NCI-H748 (cell line): Measurements from ENCODE around the gene TNFRSF18.

Experiments used
- DNase-seq: peaks from one replicate; lab custom pipeline; 2025; ENCODE audit not compliant: unreplicated experiment; lab: John Stamatoyannopoulos, UW

Gene TNFRSF18

DNA sequence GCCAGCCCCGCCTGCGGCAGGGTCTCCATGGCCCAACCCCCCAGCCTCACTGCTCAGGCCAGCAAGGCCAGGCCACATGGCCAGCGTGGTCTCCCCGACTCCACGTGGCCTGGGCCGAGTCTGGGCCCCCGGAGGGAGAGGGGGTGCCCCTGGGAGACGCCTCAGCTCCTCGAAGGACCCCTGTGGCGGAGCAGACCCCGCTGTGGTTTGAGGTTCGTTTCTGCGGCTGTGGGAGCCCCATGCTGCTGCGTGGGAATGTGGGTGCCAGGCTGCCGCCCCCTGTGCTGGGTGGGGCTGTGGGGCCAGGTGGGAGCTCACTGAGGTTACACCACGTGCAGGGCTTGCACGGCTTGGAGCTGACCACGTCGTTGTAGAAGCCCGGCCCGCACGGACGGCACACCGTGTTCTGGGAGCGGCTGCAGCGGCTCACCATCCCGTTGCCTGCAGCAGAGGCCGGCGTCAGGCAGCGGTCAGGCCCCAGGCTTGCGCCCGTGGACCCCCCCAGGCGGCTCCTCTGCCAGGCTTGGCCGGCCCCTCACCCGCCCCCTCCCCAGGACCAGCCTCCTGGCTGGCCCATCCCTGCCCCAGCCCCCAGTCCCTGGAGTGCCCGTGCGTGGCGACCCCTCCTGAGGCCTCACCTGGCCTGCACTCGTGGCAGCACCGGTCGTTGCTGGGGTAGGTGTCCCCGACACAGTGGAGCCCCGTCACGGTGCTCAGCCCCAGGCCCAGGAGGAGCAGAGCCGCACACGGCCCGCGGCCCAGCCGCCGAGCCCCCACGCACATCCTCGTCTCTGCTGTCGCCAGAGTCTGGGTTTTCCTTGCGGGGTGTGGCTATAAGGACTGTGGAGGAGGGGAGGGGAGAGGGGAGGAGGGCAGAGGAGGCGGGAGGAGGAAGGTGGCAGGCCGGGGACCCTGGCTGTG, 7.2 kb upstream of the TNFRSF18 start, which contains the start of gene TNFRSF4:
TNFRSF4 (minus strand) TSS at position 809 of the 921 bp plus-strand sequence; CDS start at position 783, 26 bp downstream.
- DNase-seq: no peak

DNA sequence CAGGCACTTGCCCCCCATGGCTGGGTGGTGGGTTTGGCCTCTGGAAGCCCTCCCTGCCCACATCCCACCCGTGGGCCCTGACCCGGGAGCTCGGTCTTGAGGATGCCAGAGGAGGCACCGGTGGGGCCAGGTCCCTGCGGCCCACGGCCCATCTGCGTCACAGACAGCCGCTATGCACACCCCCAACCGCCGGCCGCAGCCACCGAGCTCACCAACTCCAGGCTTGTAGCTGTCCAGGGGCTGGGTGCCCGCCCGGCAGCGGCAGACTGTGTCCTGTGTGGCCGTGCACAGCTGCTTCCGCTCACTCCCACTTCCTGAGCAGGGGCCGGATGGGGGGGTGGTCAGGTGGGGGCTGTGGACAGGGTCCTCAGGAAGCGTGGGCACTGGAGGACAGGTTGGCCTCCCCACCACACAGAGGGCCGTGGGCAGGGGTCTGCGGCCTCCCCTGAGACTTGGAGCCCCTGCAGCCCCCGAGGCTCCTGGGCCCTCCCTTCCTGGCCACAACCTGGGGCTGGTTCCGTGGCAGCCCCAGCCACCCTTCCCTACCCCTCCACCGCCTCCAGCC, 6.5 kb upstream of the TNFRSF18 start:
- DNase-seq: no peak

DNA sequence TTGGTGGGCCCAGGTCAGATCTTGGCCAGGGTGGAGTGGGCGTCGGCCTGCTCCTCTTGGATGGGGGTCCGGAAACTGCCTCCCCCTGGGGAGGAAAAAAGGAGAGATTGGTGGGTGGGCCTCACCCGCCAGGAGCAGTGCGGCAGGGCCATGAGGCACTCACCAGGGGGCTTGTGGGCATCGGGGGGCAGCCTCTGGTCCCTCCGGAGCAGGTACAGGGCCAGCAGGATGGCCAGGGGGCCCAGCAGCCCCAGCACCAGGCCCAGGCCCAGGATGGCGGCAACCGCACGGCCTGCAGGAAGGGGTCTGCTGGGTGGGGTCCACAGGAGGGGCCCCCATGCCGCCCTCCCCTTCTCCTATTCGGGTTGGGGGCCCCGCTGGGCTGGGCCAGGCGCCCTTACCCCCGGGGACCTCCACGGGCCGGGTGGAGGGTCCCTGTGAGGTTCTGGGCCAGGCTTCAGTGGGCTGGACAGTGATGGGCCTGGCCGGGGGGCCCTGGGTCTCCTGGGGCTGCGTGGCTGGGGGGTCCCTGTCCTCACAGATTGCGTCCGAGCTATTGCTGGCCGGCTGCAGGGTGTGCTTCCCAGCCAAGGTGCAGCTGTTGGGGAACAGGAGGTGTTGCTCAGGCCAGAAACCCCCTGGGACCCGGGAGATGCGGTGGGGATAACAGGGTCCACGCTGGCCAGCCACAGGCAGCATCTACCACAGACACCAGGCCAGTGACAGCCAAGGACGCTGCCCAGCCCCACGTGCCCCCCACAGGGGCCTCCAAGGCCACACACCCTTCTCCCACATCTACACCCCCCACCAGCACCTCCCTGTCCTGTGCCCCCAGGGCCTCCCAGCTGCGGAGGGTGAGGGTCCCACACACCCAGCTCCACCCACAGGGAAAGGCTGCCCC, 5.4 kb upstream of the TNFRSF18 start:
- DNase-seq: no peak

DNA sequence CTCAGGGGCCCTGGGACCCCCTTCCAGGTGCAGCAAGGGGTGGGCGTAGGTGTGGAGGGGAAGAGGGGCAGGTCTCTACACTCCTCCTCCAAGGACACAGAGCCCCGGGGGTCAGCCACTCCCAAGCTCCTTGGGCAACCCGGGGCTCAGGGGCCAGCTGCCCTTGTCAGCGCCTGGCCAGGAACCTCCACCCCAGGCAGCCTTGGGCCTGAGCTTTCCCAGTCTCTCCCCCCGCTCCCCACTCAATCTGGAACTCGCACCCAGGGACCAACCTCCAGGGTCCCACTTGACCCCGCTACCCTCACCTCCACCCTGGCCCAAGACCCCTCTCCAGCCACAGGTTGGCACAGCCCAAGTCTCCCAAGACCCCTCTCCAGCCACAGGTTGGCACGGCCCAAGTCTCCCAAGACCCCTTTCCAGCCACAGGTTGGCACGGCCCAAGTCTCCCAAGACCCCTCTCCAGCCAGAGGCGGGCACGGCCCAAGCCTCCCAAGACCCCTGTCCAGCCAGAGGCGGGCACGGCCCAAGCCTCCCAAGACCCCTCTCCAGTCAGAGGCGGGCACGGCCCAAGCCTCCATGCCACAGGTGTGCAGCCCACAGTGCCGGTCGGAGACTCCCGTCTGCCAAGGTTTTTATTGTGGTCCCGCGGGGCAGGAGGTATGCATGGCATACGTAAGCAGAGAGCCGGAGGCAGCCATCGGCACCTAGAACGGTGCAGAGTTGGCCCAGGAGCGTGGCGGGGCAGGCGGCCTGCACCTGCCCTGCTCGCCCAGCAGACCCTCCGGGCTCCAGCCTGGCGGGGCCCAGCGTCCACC, 4.5 kb upstream of the TNFRSF18 start:
- DNase-seq: no peak

DNA sequence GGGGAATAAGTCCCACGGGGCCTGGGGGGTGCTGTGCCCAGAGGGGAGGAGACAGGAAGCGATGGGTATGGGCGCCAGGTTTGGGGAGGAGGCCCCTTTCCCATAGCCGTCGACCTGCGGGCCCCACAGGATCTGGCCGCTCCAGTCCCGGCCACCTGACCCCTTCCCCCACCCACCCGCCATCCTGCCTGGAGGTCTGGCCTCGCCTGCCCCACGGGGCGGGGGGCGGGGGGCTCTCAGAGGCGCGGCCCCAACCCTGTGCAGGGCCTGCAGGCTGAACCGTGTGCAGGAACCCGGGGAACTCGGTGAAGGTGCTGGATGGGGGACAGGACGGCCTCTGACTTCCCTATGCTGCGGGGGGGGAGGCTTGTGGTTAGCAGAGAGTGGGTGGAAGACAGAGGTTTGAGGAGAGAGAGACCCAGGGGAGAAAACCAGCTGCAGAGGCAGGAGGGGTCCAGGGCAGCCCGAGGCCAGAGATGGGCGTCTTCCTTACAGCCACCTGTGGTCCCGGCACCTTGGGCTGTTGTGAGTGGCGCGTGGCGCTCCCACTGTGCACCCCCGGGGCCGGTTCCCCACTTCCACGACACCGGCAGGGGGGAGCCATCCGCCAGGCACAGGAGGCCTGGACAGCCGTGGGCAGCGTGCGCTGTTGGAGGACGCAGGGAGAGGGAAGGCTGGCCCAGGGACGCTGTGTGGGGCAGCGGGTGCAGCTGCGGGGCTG, 2.5 kb upstream of the TNFRSF18 start:
- DNase-seq: no peak

DNA sequence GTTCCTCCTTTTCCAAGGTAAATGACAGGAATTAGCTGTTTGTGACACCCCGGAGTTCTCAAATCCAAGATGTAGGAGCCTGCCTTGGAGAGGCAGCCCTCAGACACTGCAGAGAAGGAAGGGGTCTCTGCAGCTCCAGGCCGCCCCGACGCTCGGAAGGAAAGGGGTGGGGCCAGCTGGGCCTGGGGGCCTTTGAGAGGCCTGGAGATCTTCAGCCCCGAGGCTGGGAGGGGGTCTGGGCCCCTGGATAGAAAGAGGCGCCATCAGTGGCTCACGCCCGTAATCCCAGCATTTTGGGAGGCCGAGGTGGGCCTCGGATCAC, 1.1 kb upstream of the TNFRSF18 start:
- no peak for DNase-seq

DNA sequence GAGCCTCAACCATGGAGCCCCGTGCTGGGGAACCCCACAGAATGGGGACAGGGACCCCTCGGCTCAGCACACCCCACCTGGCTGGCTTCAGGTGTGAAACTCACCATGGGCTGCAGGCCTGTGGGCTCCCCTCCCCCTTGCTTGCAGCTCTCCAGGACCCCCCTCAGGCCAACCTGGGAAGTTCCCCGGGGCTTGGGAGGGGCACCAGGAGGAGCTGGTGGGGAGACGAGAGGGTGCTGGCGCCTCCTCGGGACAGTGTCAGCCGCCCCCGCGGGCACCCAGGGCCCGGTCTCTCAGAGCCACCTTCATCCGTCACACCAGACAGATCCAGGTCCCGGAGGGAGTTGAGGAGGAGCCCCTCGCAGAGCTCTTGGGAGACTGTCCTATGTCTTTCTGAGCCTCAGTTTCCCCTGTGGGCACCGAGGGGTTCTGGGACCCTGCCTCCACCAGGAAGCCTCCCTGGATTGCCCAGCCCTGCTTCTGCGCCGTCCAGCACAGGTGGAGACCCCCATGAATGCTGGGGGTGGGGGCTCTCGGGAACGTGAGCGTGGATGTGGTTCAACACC, 657 bp upstream of the TNFRSF18 start:
- no peak for DNase-seq

DNA sequence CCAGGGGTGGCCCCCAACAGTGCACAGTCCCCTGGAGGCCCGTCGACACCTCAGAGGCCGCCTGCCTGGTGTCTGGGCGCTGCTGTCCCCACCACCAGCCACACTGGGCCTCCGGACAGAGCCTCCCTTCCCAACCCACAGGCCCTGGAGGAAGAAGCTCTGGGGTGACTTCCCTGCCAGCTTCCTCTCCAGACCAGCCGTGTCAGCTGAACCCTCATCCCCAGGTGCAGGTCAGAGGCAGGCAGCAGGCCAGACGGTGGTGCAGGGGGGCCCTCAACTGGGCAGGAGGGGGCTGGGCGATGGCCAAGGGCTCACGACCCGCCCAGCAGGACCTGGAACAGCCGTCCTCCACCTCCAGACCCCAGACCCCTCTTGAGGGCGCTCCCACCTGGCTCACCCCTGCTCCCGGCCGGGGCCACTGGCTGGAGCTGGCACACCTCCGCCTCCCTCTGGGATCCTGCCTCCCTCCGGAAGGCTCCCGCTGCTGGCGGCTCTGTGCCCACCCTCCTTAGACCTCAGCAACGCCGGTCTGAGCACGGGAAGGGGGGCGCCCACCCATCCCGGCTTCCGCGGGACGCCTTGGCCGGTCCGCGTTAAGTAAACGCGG, 520 bp downstream of the TNFRSF18 start:
- DNase-seq: no peak

DNA sequence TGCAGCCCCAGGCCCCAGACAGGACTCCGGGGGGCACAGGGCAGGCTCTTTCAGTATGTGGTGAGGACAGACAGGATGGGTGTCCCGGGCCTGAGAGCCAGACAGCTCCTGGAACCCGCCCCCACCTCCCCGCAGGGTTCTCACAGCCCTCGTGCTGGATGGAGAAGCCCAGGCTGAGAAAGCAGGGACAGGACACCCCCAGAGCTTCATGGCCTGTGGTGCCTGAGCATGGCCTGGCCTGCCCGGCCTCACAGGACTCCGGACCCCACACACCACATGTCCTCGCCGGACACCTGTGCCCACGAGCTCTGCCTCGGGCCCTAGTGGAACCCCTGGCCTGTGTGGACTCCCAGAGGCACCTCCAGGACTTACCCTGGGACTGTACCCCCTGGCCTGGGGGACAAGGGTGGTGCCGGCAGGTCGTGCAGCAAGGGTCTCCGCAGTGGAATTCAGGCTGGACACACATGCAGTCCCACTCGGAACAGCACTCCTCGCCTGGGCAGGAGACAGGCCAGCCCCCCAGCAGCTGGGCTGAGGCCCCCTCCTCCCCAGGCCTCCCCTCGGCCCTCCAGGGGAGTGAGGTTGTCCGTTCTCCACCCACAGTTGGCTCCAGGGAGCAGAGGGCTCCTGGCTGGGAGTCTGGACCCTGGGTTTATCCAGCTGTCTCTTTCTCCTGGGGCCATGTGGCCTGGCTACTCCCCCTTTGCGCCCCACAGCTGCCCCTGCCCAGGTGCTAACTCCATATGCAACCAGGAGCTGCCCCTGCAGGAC, 1.2 kb downstream of the TNFRSF18 start:
- DNase-seq: no peak

DNA sequence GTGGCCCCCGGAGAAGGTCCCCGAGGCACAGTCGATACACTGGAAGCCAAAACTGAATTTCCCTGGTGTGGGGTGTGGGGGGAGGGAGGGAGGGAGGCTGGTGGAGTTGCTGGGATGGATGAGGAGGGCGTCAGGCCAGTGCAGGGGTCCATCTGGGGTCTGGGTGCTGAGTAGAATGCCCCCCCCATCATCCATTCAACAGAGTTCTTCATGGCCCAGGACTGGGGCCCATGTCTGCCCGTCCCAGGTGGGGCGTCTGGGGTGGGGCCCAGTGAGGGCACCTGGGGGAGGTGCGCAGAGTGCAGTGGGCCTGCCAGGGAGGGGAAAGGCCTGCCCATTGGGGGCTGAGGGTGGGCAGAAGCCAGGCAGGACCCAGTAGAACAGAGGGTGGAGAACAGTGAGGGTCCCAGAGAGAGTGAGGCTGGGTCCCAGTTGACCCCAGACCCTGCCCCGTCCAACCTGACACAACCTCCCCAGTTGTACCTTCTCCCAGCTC, 1.9 kb downstream of the TNFRSF18 start:
- DNase-seq: no peak

DNA sequence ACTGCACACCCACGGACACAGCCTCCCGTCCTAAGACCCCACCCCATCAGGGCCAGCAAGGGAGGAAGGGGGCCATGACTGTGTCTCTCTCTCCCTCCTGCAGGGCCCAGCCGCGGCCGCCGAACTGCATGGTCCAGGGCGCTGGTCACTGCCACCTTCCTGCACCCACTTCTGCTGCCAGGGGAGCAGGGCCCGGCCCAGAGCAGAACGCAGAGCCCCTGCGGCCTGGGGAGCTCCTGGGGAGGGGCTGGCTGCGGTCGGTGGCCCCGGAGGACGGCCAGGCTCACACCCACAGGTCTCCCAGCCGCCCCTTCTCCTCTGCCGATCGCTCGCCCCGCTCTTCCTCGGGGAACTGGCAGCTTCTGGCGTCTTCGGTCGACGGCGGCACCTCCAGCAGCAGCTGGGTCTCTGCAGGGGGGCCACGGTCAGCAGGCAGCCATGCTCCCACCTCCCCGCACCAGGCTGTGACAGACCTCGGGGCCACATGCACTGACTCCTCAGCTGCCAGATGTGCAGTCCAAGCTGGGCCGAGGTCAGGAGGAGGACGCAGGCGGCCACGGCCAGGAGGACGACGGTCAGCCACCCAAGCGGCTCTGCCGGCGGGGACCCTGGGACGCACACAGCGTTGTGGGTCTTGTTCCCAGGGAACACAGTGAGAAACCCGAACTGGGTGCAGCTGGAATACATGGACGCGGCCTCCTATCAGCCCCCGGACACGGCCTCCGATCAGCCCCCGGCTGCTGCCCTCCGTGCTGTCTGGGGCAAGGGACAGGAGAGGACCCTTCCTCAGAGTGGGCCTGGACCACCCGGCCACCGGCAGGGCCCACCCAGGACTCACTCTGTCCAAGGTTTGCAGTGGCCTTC, 2.6 kb downstream of the TNFRSF18 start:
- DNase-seq: no peak

DNA sequence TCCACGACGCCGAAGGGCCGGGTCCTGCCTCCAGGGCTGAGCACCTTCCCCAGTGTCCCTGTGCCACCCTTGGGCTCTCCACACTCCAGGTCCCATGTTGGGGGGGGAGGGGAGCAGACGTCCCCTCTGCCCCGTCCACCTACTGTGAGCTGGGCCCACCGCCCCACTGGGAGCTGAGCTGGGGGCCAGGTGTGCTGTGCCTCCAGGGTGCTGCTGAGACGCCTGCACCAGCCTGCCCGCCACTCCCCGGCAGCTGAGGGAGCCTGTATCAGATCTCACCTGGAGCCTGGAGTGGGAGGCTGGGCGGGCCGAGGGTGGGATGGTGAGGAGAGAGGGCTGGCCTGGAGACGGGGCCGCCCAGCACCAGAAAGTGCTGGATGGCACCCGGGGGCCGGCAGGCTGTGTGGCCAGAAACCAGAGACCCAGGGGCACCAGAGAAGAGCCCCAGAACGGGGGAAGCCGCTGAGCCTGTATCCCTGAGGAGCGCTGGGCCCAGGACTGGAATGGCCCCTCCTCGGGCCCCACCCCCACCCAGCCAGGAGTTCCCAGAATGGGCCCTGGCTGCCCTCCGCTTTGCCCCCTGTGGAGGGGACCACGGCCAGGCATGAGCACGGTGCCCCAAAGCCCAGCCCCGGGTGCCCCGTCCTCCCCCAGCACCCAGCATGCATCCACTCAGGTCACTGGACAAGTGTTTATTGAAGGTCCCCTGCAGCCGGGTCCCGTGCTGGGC, 3.4 kb downstream of the TNFRSF18 start:
- no peak for DNase-seq

DNA sequence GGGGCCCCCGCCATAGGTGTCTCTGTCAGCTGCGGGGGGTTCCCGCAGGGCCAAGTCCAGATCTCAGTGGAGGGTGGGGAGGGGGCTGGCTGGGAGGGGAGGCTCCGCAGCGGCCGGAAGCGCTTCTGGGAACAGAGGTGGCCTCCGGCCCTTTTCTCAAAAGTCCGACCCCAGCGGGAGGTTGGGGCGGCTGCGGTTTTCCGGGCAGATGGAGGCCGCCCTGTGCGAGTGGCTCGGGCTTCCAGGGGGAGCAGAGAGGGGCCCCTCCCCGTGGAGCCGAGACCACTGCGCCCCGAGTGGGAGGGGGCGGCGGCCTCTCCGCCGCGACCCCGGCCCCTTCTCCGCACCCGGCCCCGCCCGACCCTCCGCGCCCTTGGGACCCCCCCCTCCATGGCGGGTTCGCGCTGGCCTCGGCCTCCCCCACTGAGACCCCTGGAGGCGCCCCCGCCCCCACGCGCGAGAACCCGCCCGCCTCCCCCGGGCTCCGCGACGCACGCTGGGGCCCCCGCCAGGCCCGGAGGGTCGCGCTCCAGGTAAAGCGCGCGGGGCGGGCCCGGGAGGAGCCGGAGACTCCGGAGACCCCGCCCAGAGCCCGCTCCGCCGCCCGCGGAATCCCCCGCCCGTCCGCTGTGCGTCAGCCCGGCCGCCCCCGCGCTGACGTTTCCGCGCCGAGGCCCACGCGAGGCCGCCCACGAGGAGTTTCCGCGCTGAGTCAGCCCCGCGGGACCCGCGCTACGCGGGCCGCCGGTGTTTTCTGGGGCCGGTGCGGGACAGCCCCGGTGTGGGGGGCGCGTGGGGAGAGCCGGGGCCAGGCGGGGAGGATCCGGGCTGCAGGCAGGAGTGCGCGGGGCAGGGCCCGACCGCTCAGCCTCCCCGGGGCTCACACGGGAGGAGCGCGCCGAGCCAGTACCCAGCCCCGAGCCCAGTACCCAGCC, 5.2 kb downstream of the TNFRSF18 start:
- peak; percentile 53 for DNase-seq

DNA sequence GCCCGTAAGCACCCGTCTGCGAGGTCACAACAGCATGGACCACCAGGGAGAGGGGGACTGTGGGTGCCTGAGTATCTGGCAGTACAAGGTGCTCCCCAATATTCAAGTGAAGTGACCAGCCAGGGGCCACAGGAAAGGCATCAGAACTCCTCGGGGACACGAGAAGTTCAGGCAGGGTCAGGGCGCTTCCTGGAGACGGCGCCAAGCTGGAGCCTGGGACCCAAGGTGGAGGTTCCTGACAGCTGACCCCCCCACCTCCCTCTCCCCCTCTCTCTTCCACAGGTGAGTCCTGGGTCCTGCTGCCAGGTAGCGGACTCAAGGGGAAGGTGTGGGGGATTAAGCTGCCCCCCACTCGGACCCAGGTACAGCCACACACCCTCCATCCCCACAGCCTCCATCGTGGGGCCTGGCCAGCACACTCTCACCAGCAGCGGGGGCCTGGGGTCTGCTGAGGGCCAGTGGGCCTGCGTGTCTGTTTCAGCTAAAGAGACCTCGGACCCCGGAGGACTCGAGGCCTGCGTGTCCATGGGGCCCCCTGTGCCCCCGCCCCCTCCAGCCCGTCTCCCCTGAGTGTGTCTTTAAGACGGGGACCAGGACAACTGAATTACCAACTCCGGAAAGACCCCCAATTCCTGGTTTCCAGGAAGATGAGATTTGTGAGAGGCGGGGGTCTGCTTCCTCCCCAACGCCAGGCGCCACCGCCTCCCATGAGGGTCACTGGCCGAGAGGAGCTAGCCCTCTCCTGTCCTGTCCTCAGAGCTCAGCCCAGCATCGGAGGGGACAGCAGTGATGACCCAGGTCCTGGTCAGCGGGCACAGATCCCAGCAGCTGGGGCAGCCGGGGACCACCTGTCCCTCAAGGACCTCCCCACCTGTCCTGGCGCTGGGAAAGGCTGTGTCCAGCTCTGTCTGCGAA, 6.2 kb downstream of the TNFRSF18 start:
- no peak for DNase-seq
